Measurements from ENCODE around the gene STARD13. TPM values are rescaled to one million over a fixed set of nuclear protein-coding genes. Genes with fewer than 3 reads are reported as not detected.
"Not testable (repeated sequence)": the region's sequence is repeated elsewhere in the genome, so short reads cannot be mapped to it uniquely, and the experiment has no call there.

The STARD13 gene
- polyA plus RNA-seq, 3 donors = 21.8 to 23.3 (median 22.0) TPM

DNA sequence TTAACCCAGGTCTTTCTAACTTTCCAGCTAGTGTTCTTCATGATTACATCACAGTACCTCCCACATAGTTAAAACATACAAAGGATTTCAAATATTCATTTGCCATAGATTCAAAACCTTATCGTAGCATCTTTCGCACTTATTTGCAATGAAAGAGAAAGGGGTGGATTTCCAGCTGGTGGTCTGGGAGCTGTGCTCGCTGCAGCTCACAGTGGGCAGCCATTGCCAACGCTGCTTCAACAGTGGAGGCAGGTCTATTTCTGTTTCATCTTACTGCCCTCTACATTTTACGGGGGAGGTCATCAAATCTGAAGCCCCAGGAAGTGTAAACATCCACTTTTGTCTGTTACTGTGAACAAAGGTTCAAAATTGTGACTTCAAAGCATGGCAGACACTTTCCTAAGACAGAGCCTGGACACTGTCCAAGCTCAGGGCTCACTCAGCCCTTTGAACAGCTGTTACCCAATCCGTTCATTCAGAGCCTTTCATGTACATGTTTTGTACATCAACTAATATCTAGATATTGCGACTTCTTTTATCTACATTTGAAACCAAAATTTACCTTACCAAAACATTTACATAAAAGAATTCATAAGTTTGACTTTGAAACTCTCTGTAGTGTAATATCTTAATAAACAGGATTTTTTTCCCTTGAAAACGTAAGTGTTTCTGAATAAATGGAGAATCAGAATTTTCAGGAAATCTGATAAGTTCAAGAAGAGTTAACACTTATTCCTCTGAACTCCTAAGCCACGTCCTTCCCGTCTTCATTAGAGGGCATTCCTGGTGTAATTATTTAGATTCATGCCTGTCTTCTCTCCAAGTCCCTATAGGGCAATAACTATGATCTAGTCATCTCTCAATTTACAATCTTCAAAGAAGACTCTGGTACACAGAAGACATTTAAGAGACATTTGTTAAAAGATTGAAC is 25.1 kb downstream of the STARD13 start:
- DNase-seq (ENCODE audit: low read depth in 3 of 3, low spot score in 2 of 3) = no peak

DNA sequence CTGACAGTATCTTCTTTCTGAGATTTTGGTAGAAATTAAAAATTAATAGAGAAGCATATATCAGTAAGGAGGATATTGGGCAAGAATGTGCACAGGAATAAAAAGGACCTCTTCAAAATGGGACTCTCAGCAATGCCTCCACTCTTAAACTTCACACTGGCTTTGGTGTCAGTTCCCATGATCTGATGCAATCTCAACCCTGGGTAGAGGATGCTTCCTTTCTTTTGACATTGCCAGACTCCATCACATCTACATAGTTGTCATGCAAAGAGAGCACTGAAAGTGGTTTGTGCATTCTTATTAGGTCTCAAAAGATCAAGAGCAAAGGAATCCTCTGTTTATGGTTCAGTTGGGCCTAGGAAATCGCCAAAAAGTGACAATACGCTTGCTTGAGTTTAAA is 26.3 kb downstream of the STARD13 start:
- no peak for DNase-seq (ENCODE audit: low read depth in 3 of 3, low spot score in 2 of 3)

DNA sequence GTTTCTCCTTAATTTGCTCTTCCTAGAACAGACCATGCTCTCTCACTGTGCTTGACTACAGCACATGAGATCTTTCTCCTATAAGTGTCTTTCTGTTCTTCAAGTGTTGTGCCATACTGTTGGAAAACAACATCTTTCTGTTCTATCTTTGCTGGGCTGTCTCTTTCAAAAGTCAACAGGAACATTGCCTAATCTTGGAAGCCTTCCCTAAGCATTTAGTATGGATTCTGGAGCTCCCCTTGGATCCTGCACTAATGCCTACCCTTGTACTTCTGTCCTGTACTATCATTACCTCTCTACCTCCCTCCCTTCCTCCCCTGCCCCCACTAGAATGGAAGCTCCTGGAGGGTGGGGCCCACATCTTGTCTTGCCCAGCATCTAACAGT is 26.8 kb downstream of the STARD13 start:
- no peak for DNase-seq (ENCODE audit: low read depth in 3 of 3, low spot score in 2 of 3)

DNA sequence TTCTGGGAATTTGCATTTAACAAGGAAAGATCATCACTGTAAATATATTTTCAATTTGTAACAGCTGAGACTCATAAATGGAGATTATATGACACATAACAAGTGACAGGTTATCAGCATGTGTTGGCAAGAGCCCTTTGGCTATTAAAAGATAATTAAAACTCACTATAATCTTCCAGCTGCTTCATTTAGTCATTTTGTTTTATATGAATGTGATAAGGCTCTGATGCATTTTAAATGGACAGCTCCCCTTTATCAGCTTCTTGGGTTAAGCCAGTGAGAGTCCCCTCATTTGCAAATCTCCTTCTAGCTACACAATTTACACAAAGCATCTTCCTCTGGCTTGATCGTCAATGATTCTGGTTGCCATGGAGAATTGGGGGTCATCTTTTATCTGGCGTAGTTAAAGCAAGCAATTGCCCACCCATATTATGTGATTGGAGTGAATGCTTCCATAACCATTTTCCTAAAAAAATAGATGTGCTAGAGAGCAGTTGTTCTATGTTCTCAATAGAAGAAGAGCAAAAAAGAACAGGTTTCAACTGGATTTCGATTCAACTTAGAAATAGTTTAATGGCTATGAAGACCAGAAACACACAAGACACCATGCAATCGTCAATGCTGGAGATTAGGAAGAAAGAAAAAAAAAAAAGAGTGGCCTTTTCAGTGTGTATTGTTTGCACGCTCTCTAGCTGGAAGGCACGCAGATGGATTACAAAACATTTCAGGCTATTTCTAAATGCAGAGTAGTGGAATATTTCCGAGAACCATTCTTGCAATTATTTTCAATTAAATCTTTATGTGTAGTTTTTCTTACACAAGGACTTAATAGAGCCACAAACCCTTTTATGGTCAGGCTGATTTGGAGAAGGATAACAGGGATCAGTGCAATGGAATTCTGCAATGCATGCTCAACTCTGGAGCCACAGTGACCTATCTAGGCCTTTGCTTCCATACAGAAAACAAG is 27.4 kb downstream of the STARD13 start:
- no peak for DNase-seq (ENCODE audit: low read depth in 3 of 3, low spot score in 2 of 3)

DNA sequence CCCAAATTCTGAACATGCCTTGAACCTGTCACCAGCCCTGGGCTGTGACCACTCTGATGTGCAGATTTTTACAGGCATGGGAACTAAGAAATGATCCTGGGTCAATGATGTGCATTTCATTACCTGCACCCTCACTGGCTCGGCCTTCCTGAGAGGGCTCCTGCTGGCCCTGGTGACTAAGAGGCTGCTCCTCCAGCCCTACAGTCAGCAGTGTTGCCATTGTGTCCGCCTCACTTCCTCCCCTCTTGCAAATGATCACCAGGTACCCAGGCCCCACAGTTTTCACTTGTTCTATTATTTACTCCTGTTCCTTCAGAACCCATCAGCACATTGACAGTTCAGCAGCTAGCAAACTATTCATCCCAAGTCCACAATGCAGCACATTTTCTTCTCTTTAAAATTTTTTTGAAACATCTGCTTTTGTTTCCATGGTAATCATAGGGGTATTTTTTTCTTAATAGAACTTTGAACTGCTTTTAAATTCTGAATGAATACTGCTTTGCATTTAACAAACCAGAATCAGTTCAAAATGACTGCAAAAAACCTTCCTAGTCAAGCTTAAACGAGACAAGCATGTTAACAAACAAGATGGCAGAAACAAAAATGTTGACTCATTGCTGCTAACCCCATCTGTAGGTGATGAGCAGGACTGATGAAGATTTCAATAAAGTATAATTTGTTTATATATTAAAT is 29.3 kb downstream of the STARD13 start:
- DNase-seq (ENCODE audit: low read depth in 3 of 3, low spot score in 2 of 3) = no peak

DNA sequence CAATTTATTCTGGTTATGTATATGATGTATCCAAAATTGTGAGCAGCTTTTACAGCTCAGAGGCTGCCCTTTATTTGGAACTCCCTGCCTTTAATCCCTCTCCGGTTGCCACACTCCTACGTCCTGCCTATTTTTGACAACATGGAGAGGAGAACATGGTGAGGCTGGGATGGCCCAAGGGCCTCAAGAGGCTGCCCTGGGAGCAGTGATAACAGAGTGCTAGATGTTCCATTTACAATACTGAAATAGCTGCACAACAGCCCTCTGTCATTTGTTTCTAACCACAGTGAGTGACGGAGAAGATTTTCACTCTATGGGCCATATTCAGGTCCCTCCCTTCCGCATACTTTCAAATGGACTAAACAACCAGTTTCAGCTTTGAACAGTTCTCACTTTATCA is 33.4 kb downstream of the STARD13 start:
- DNase-seq (ENCODE audit: low read depth in 3 of 3, low spot score in 2 of 3) = no peak

DNA sequence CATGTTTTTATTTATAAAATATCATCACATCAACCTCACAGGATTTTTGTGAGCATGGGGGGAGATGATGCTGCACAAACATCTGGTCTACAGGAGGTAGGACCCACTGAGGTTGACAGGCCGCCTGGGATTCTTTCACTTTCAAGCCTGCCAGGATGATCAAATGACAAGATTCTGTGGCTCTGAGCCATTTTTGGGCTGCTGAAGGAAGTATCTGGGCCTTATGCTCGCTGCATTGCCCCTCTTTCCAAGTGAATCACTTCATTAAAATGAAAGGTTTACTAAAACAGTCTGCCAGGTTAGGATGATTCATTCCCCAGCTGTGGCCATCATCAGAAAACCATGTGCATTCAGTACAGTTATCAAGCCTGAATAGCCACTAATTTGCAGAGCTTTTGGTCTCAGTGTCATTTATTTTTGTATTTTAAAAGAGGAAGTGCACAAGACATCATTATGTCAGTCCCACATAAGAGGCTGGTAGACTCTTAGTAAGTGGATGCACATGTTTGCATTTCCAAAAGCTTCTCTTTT is 34.4 kb downstream of the STARD13 start:
- DNase-seq (ENCODE audit: low read depth in 3 of 3, low spot score in 2 of 3) = no peak

DNA sequence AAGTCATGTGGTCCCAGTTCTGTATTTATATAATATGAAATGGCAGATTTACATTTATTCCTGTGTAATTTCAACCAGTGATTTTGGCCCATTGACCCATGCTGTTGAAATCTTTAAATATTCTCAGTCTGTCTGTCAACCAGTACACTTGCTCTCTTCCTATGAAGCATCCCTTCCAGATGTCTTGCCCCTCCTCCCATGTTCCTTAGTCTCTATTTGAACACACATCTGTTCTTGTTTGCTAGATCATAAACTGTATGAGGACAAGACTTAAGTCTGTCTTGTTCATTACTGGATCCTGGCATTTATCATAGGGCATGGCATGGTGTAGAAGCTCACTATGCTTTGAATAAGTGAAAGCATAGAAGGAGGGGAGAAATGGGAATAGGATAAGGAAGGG is 34.9 kb downstream of the STARD13 start:
- no peak for DNase-seq (ENCODE audit: low read depth in 3 of 3, low spot score in 2 of 3)

DNA sequence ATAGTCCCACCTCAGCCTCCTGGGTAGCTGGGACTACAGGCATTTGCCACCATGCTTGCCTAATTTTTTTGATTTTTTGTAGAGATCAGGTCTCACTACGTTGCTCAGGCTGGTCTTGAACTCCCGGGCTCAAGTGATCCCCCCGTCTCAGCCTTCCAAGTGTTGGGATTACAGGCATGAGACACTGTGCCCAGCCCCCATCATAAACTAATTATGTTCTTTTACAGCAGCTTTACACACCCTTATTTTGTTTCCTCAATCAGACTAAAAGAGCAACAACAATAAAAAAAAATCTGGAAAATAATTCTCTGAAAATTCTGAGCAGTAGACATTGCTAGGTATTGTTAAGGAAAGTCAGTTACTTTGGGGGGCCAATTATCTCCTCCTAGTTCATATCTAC is 35.7 kb downstream of the STARD13 start:
- no peak for DNase-seq (ENCODE audit: low read depth in 3 of 3, low spot score in 2 of 3)

DNA sequence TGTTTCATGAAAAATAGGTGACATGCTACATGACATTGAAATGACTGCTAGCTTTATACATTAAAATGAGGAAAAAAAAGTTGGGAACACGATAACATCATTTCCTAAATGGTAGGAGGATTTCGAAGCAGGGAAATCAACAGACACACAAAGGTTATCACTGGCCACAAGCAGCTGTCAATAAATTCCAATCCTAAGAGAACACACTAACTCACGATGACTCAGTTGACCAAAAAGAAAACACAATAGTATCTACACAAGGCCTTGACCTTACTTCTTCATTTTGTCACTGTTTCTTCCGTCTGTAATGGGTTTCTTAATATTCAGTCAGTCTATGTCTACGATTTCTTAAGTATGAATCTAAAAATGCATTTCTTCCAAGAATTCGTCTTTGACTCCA is 36.5 kb downstream of the STARD13 start:
- no peak for DNase-seq (ENCODE audit: low read depth in 3 of 3, low spot score in 2 of 3)

DNA sequence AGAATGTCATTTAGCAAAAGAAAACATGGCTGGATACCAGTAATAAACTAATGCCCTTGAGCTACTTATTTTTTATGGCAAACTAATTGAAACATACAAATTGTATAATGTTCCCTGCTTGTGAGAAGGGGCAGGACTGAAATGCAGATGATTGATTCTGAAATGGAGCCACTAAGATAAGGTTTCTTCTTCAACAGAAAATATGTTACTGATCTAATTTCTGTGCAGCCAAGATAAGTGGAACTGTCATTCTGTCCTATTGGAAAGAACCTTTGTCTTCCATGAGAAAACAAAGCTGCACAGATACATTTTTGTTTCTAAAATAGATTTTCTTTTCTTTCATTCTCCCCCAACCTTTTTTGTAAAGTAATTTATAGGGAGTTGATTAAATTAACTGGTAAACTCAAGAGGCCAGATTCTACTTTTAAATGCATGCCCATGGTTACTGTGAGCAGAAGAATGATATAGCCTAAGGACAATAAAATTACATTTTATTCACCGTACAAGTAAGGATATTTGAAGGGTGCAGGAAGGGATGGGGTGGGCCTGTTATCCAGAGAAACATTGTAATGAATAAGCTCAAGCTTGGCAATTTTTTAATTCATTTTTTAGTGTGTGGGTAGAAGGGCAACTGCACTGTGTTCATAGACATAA is 39.9 kb downstream of the STARD13 start:
- no peak for DNase-seq (ENCODE audit: low read depth in 3 of 3, low spot score in 2 of 3)

DNA sequence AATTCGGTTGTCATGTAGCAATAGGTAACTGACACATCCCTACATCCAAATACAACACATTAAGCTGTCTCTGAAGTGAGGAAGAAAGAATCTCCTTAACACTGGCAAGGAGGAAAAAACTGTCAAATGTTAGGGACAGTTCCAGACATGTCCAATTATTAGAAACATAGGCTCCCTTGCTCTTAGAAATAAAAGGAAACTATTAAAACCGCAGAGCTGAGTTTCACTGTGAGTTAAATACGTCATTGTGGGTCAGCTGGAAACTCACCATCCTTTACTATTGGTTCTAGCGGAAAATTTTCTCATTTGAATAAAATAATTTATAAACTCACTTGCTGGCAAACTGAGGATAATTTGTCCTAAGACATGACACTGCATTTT is 40.7 kb downstream of the STARD13 start:
- DNase-seq (ENCODE audit: low read depth in 3 of 3, low spot score in 2 of 3) = no peak

DNA sequence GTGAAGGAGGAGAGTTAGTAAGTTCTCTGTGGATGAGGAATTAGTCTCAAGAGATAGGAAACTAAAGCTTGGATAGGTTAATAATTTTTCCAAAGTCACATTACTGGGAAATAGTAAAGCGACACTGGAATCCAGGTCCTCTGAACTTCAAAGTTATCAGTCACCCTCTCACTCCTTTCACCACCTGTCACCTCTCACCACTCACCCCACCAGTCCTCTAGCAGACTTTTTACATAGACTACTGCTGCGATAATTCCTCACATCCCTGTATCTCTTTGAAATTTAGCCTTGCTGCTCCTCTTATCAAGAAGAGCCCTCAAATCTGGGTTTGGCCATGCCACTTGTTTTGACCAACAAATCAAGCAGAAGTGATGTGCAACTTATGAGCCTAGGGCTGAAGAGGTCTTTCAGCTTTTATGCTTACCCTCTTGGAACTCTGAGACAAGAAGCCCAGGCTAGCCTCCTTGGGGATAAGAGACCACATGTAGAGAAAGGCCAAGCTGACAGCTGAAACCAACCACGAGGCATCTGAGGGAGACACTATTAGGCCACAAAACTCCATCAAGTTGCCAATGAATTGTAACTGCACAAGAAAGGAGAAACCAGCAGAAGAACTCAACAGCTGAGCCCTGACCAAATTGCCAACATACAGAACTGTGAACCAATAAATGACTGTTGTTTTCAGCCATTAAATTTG is 41.2 kb downstream of the STARD13 start:
- no peak for DNase-seq (ENCODE audit: low read depth in 3 of 3, low spot score in 2 of 3)

DNA sequence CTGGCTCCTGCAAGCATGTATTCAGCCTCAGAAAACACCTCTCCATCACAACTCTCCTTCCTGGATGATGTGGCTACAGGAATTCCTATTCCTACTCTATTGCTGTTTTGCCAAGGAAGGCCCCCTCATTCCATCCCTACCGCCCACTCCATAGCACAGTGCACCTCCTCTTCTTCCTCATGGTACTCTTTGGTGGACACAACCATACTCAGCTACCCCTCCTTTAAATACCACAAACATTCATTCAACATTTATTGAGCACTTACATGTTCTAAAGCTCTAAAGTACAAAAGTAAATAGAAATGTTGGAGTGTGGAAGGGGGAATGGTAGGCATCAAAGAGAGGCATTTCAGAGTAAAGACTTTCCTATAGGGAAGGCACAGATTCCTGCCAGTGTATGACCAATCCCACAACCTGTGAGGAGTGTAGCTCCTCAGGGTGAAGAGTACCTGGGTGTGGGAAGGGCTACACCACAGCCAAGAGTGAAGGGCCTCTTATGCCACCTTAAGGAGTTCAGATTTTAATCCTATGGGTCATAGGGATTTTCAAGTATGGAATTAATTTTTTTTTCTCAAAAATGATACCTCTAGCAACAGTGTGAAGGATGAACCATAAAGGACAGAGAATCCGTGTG is 42.5 kb downstream of the STARD13 start:
- DNase-seq (ENCODE audit: low read depth in 3 of 3, low spot score in 2 of 3) = no peak

DNA sequence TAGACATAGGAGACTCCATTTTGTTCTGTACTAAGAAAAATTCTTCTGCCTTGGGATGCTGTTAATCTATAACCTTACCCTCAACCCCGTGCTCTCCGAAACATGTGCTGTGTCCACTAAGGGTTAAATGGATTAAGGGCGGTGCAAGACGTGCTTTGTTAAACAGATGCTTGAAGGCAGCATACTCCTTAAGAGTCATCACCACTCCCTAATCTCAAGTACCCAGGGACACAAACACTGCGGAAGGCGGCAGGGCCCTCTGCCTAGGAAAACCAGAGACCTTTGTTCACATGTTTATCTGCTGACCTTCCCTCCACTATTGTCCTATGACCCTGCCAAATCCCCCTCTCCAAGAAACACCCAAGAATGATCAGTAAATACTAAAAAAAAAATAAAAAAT is 43.2 kb downstream of the STARD13 start:
- not testable (repeated sequence) for DNase-seq (ENCODE audit: low read depth in 3 of 3, low spot score in 2 of 3)

DNA sequence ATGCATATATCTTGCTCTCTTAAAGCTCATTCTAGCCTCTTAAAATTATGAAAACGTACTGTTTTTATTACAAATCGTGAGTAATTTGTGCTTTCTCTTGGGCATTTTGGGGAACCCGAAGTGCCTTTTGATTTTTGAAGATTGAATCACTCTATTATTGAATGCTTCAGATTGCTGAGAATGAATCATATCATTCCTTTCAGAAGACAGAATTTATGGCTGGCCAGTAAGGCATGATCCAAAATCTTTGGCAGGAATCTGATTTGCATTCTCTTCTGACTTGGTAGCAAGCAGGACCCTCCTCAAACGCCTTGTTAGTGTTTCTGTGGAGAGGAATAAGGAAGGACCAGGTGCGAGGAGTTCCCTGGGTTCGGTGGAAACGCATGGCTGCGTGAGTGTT is 49.5 kb downstream of the STARD13 start:
- no peak for DNase-seq (ENCODE audit: low read depth in 3 of 3, low spot score in 2 of 3)

DNA sequence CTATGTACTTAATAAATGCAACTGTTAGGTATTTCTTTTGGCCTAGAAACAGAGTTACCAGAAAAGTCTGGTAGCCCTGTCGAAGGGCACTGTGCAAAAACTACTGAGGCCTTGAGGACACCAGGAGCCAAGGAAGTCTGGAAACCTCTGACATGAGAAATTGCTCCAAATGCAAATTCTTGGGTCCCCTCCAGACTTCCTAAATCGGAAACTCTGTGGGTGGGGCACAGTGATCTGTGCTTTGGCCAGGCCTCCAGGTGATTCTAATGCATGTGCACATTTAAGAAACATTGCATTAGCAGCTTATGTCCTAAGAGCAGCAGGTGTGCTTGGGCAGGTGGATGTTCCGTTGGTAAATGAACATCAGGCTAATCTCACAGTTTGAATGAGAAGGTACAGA is 50.0 kb downstream of the STARD13 start:
- DNase-seq (ENCODE audit: low read depth in 3 of 3, low spot score in 2 of 3) = no peak

DNA sequence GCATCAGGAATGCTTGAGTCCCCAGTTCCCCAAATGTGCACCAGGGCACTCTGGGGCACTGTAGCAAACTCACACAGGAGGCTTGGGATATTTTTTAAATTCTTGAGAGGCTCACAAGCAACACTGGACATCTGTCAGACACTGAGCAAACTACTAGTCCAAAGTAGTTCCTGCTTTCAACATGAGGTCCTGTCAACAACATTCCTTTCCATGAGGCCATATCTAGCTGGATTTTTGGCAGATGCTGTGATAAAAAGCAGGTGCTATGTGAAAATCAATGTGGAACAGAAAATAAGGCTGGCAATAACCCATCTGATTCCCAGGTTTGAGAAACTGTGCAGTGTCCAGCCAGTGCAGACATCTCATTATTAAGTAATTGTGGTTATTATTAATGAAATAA is 50.5 kb downstream of the STARD13 start:
- DNase-seq (ENCODE audit: low read depth in 3 of 3, low spot score in 2 of 3) = no peak

DNA sequence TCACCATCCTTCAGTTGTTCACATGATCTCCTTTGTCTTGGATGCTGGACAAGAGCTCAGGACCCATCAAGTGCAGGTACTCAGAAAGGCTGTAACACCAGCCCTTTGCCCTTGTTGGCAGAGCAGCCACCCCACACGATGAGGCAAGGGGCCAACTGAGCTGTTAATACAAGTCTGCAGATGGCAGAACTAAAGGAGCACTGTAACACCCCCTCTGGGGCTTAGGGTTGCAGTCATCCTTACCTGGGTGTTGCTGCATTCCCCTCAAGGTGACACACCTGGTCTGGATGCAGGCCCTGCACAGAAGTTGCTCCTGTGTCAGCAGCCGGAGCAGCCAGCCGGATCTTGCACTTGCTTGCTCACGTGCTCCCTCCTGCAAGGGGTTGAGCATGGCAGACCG is 52.0 kb downstream of the STARD13 start:
- DNase-seq (ENCODE audit: low read depth in 3 of 3, low spot score in 2 of 3) = no peak
